Hepatocyte (in vitro differentiated cells): ENCODE measurements around the gene NKX3-2. TPM values are rescaled to one million over a fixed set of nuclear protein-coding genes. Genes with fewer than 3 reads are reported as not detected.

Source experiments
- DNase-seq: peaks from one replicate; pipeline ENCODE4 v3.0.0-alpha.2; 2016; ENCODE audit warnings: low spot score
- H2AFZ ChIP-seq: fragments of 200-600 bp; sonication (generic); 2 replicates; pipeline ENCODE4 v1.6.0; 2016; ENCODE audit warnings: antibody characterized with exemption, mild to moderate bottlenecking
- H3K27ac ChIP-seq: fragments of 200-600 bp; sonication (generic); 2 replicates; pipeline ENCODE4 v1.5.1; 2016; ENCODE audit warnings: mild to moderate bottlenecking
- H3K27me3 ChIP-seq: fragments of 200-600 bp; sonication (generic); 2 replicates; pipeline ENCODE4 v1.6.1; 2016
- H3K36me3 ChIP-seq: fragments of 200-600 bp; sonication (generic); replicated peaks from 2 replicates; pipeline ENCODE4 v1.5.1; 2016; ENCODE audit warnings: low read depth; ENCODE audit not compliant: insufficient read depth
- H3K4me1 ChIP-seq: fragments of 200-600 bp; sonication (generic); 2 replicates; pipeline ENCODE4 v1.5.1; 2016; ENCODE audit warnings: mild to moderate bottlenecking, moderate library complexity; ENCODE audit not compliant: insufficient read depth
- H3K4me2 ChIP-seq: fragments of 200-600 bp; sonication (generic); 2 replicates; pipeline ENCODE4 v1.6.0; 2016
- H3K4me3 ChIP-seq: fragments of 200-600 bp; sonication (generic); 2 replicates; pipeline ENCODE4 v1.5.1; 2016; ENCODE audit warnings: mild to moderate bottlenecking
- H3K79me2 ChIP-seq: fragments of 200-600 bp; sonication (generic); 2 replicates; pipeline ENCODE4 v1.6.0; 2017; ENCODE audit warnings: mild to moderate bottlenecking
- H3K9me2 ChIP-seq: fragments of 200-600 bp; sonication (generic); replicated peaks from 2 replicates; pipeline ENCODE4 v1.6.0; 2017; ENCODE audit warnings: mild to moderate bottlenecking; ENCODE audit not compliant: insufficient read depth
- H3K9me3 ChIP-seq: fragments of 200-600 bp; sonication (generic); 2 replicates; pipeline ENCODE4 v1.5.1; 2016; ENCODE audit warnings: low read depth, mild to moderate bottlenecking
- H4K20me1 ChIP-seq: fragments of 200-600 bp; sonication (generic); 2 replicates; pipeline ENCODE4 v1.6.0; 2016; ENCODE audit warnings: mild to moderate bottlenecking; ENCODE audit not compliant: insufficient read depth, poor library complexity, severe bottlenecking
- CTCF ChIP-seq: fragments of 200-600 bp; sonication (generic); IDR thresholded peaks from 2 replicates; pipeline ENCODE4 v1.5.1; 2016; ENCODE audit warnings: antibody characterized with exemption, mild to moderate bottlenecking; ENCODE audit not compliant: poor library complexity
- EZH2 ChIP-seq: fragments of 200-600 bp; sonication (generic); IDR thresholded peaks from 2 replicates; pipeline ENCODE4 v1.6.1; 2016; ENCODE audit warnings: antibody characterized with exemption, mild to moderate bottlenecking, borderline replicate concordance
- EZH2phosphoT487 ChIP-seq: fragments of 200-600 bp; sonication (generic); IDR thresholded peaks from one replicate; pipeline ENCODE4 v1.6.1; 2018; ENCODE audit warnings: antibody characterized with exemption, mild to moderate bottlenecking, low read depth, moderate library complexity; ENCODE audit not compliant: unreplicated experiment, severe bottlenecking
- WGBS: methylation state at CpG from one replicate; pipeline ENCODE4 v1.1.6; 2016; ENCODE audit warnings: low lambda C conversion rate; ENCODE audit errors: missing lambda C conversion rate; 5-methylcytosine and 5-hydroxymethylcytosine counted together
- polyA plus RNA-seq: library from polyadenylated mRNA; unstranded; fragments of >200 nt; fragmentation: Nextera tagmentation; extraction: Ambion mirVana; gene quantifications from 2 replicates; pipeline ENCODE4 v1.2.1, GENCODE V29; 2016
- total RNA-seq: library from RNA; depleted of rRNA; stranded (reverse); fragments of >200 nt; gene quantifications from 2 replicates; pipeline ENCODE4 v1.2.3, GENCODE V29; 2014

NKX3-2 gene
- total and polyA plus RNA-seq, 2 experiments from 2014 or later: 0.33 to 0.93 TPM

DNA sequence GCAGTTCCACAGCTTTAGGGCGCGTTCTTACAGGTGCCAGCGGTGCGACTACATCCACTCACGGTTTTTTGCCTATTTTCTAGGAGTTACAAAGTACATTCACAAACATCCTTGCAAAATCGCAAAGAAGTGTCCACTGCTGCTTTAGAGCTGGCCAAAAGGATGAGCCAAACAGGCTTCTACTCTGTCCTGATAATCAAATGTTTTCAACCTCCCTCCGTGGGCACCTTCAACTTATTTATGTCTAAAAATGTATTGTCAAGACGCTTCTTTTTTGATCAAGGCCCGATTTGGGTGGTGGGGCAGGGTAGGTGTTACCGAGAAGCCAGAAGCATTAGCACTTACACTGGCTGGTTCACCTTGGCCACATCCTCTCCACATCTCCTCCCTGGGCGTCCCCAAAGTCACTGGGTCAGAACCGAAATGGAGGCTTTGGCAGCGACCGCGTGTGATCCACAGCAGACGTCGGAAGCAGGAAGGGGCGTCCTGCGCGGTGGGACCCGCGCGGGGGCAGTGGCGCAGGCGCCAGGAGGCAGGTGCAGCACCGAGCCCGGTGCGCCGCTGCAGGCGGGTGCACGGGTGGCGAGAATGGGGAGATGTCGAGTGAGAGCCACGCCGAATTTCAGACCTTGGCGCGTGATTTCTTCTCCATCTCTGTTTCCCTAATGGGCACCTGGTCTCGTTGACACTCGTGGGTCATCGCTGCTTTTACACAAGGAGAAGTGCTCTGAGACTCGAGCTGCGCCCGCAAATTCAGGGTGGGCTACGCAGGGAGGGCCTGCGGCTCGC is 16.9 kb downstream of the NKX3-2 start:
- Histone ChIP-seq H3K9me3 (peaks cover 3% of the 10 kb centered on the region), H3K27me3 (peaks cover 96% of the 10 kb centered on the region), H4K20me1 (no peaks in the 10 kb centered on the region), H3K36me3 (no peaks in the 10 kb centered on the region), H3K4me1 (no peaks in the 10 kb centered on the region), H3K79me2 (no peaks in the 10 kb centered on the region), H3K4me3 (no peak overlapping the region), H3K4me2 (no peak overlapping the region), H2AFZ (no peak overlapping the region), H3K9me2 (no peaks in the 10 kb centered on the region), H3K27ac (no peak overlapping the region)
- no peak for TF ChIP-seq EZH2
- 40% methylated on average over 41 of the region's 46 CpGs for WGBS
- DNase-seq: no peak

GRCh38 chr4:13526658-13527057 is 17.6 kb downstream of the NKX3-2 start:
- no peaks in the 10 kb centered on the region for H3K36me3 ChIP-seq
- no peaks in the 10 kb centered on the region for H3K9me2 ChIP-seq
- H3K4me1 ChIP-seq: no peaks in the 10 kb centered on the region
- no peak for DNase-seq
- H3K27ac ChIP-seq: no peak overlapping the region
- H3K79me2 ChIP-seq: no peaks in the 10 kb centered on the region
- H3K4me3 ChIP-seq: no peak overlapping the region
- H2AFZ ChIP-seq: no peak overlapping the region
- H4K20me1 ChIP-seq: no peaks in the 10 kb centered on the region
- H3K27me3 ChIP-seq: peaks cover 96% of the 10 kb centered on the region
- 84% methylated on average over 3 of the region's 3 CpGs for WGBS
- no peak overlapping the region for H3K4me2 ChIP-seq
- H3K9me3 ChIP-seq: peaks cover 3% of the 10 kb centered on the region
- TF ChIP-seq EZH2phosphoT487 (no peak), EZH2 (no peak), CTCF (no peak)

DNA sequence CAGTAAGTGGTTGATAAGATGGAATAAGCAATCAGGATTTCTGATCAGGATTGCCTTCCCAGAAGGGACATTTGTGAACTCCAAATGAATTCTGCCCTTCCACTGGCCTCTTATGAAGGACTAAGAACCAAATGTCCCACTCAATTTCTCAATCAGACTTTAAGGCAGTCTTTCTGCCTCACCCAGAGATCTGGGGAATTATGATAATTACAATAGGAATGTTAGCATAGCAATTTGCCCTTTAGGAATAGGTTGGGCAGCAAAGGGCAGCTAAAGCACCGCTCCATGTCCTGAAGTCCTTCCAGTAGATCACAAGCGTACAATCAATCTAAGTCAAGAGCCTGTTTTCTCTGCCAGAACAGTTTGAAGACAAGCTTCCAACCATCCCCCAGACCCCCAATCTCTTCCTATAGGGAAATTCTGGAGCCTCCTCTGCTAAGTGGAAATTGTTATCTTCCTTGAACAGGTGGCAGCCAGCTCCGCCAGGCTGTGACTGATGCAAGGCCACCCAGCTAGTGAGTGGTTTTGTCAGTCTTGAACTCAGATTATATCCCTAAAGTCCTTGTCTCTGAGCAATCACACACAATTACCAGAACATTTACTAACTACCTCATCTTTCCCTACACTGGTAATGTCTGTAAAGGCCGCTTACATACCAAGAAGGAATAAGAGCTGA is 18.6 kb downstream of the NKX3-2 start:
- 68% methylated on average over 4 of the region's 4 CpGs for WGBS
- H3K9me3 ChIP-seq: peaks cover 3% of the 10 kb centered on the region

More for the DNA sequence above, 18.6 kb downstream of the NKX3-2 start:
- Histone ChIP-seq H3K27me3 (peaks cover 96% of the 10 kb centered on the region), H3K79me2 (no peaks in the 10 kb centered on the region), H2AFZ (no peak overlapping the region), H3K9me2 (no peaks in the 10 kb centered on the region), H3K4me3 (no peak overlapping the region), H3K36me3 (no peaks in the 10 kb centered on the region), H3K4me1 (no peaks in the 10 kb centered on the region), H4K20me1 (no peaks in the 10 kb centered on the region), H3K4me2 (no peak overlapping the region), H3K27ac (no peak overlapping the region)
- TF ChIP-seq EZH2 (no peak), CTCF (no peak), EZH2phosphoT487 (no peak)
- no peak for DNase-seq
